ENCODE results near the gene ADIPOR1. TPM values are rescaled to one million over a fixed set of nuclear protein-coding genes. Genes with fewer than 3 reads are reported as not detected.
A peak's percentile ranks its signal among the peaks of the same experiment; 100 is the strongest.
"Not testable (repeated sequence)": the region's sequence is repeated elsewhere in the genome, so short reads cannot be mapped to it uniquely, and the experiment has no call there.

Gene ADIPOR1
- total RNA-seq, 2 experiments from 2014 or later = 75.2 to 76.6 TPM

- ChIA-PET POLR2A (no interaction called here), CTCF (interaction anchor here (0.9 to 1.6 kb wide), 2 partner anchors 45 to 86 kb away, joined by 3 to 4 read pairs; no protein-coding TSS in a partner anchor)
- intact Hi-C loops (cut with micrococcal nuclease) = no loop called here
- no peaks in the 10 kb centered on the region for H3K27me3 Mint-ChIP-seq
- DNase-seq = no peak
- peak overlapping the region; percentile 10 for H3K27ac Mint-ChIP-seq
- H3K36me3 Mint-ChIP-seq = peaks cover 13% of the 10 kb centered on the region
- no peaks in the 10 kb centered on the region for H3K9me3 Mint-ChIP-seq
- H3K4me3 Mint-ChIP-seq = no peak overlapping the region
- peaks cover 56% of the 10 kb centered on the region for H3K4me1 Mint-ChIP-seq (ENCODE audit: low read depth)
Measured at GRCh38 chr1:202952818-202953217, 5.3 kb downstream of the ADIPOR1 start.

GRCh38 chr1:202952099-202952498, 6.0 kb downstream of the ADIPOR1 start:
- DNase-seq = no peak
- intact Hi-C loops (cut with micrococcal nuclease) = no loop called here
- no peak overlapping the region for H3K4me3 Mint-ChIP-seq
- no peaks in the 10 kb centered on the region for H3K9me3 Mint-ChIP-seq
- H3K4me1 Mint-ChIP-seq (ENCODE audit: low read depth) = peaks cover 52% of the 10 kb centered on the region
- no peaks in the 10 kb centered on the region for H3K27me3 Mint-ChIP-seq
- H3K27ac Mint-ChIP-seq = no peak overlapping the region
- ChIA-PET CTCF (interaction anchor here (1.6 kb wide), 1 partner anchor 87 kb away, joined by 4 read pairs; no protein-coding TSS in a partner anchor), POLR2A (interaction anchor here (1.9 kb wide), 1 partner anchor 25 kb away, joined by 5 read pairs; the partner anchor contains the start of gene KLHL12)
- H3K36me3 Mint-ChIP-seq = peaks cover 16% of the 10 kb centered on the region

- CTCF ChIA-PET = no interaction called here
Measured at GRCh38 chr1:202951437-202951836, 6.7 kb downstream of the ADIPOR1 start.

GRCh38 chr1:202945483-202945882, 12.6 kb downstream of the ADIPOR1 start:
- Mint-ChIP-seq H3K27ac (no peak overlapping the region), H3K4me1 (ENCODE audit: low read depth) (no peaks in the 10 kb centered on the region), H3K9me3 (no peaks in the 10 kb centered on the region), H3K4me3 (no peak overlapping the region), H3K27me3 (no peaks in the 10 kb centered on the region), H3K36me3 (peaks cover 48% of the 10 kb centered on the region)
- POLR2A ChIA-PET = no interaction called here
- intact Hi-C loops (cut with micrococcal nuclease) = no loop called here
- CTCF ChIA-PET = interaction anchor here (0.7 to 1.3 kb wide), 2 partner anchors 54 to 544 kb away, joined by 3 to 4 read pairs; no protein-coding TSS in a partner anchor
- no peak for DNase-seq

More at GRCh38 chr1:202951437-202951836, 6.7 kb downstream of the ADIPOR1 start:
- intact Hi-C loops (cut with micrococcal nuclease) = no loop called here
- Mint-ChIP-seq H3K36me3 (peaks cover 15% of the 10 kb centered on the region), H3K9me3 (no peaks in the 10 kb centered on the region), H3K27ac (no peak overlapping the region), H3K4me3 (no peak overlapping the region), H3K4me1 (ENCODE audit: low read depth) (peaks cover 45% of the 10 kb centered on the region), H3K27me3 (no peaks in the 10 kb centered on the region)
- POLR2A ChIA-PET = interaction anchor here (1.9 kb wide), 1 partner anchor 24 kb away, joined by 5 read pairs; the partner anchor contains the start of gene KLHL12
- no peak for DNase-seq

GRCh38 chr1:202944438-202944921, 13.6 kb downstream of the ADIPOR1 start:
- no peaks in the 10 kb centered on the region for H3K27me3 Mint-ChIP-seq
- ChIA-PET CTCF (no interaction called here), POLR2A (no interaction called here)
- H3K9me3 Mint-ChIP-seq = no peaks in the 10 kb centered on the region
- H3K27ac Mint-ChIP-seq = no peak overlapping the region
- no peak for DNase-seq
- H3K36me3 Mint-ChIP-seq = peaks cover 46% of the 10 kb centered on the region
- no peak overlapping the region for H3K4me3 Mint-ChIP-seq
- no peaks in the 10 kb centered on the region for H3K4me1 Mint-ChIP-seq (ENCODE audit: low read depth)
- intact Hi-C loops (cut with micrococcal nuclease) = no loop called here

- ChIA-PET CTCF (no interaction called here), POLR2A (no interaction called here)
- intact Hi-C loops (cut with micrococcal nuclease) = no loop called here
- H3K4me3 Mint-ChIP-seq = no peak overlapping the region
- no peaks in the 10 kb centered on the region for H3K9me3 Mint-ChIP-seq
- no peaks in the 10 kb centered on the region for H3K4me1 Mint-ChIP-seq (ENCODE audit: low read depth)
- no peaks in the 10 kb centered on the region for H3K27me3 Mint-ChIP-seq
- DNase-seq = no peak
- no peak overlapping the region for H3K27ac Mint-ChIP-seq
- H3K36me3 Mint-ChIP-seq = peaks cover 39% of the 10 kb centered on the region
Measured at GRCh38 chr1:202942426-202942825, 15.7 kb downstream of the ADIPOR1 start.

- ChIA-PET POLR2A (no interaction called here), CTCF (no interaction called here)
- no peaks in the 10 kb centered on the region for H3K9me3 Mint-ChIP-seq
- H3K36me3 Mint-ChIP-seq = peaks cover 38% of the 10 kb centered on the region
- no peak overlapping the region for H3K4me3 Mint-ChIP-seq
- H3K27ac Mint-ChIP-seq = no peak overlapping the region
- H3K4me1 Mint-ChIP-seq (ENCODE audit: low read depth) = no peaks in the 10 kb centered on the region
- no peak for DNase-seq
- no peaks in the 10 kb centered on the region for H3K27me3 Mint-ChIP-seq
- intact Hi-C loops (cut with micrococcal nuclease) = no loop called here
Measured at GRCh38 chr1:202941372-202941771, 16.7 kb downstream of the ADIPOR1 start.

GRCh38 chr1:202940561-202940960, 17.6 kb downstream of the ADIPOR1 start:
- POLR2A ChIA-PET = no interaction called here
- no peaks in the 10 kb centered on the region for H3K9me3 Mint-ChIP-seq
- intact Hi-C loops (cut with micrococcal nuclease) = no loop called here
- H3K36me3 Mint-ChIP-seq = peaks cover 34% of the 10 kb centered on the region
- H3K4me3 Mint-ChIP-seq = no peak overlapping the region
- no peaks in the 10 kb centered on the region for H3K4me1 Mint-ChIP-seq (ENCODE audit: low read depth)
- peaks cover 1% of the 10 kb centered on the region for H3K27me3 Mint-ChIP-seq
- no peak overlapping the region for H3K27ac Mint-ChIP-seq
- CTCF ChIA-PET = no interaction called here
- no peak for DNase-seq

GRCh38 chr1:202938287-202938925, 19.7 kb downstream of the ADIPOR1 start:
- no peak overlapping the region for H3K4me3 Mint-ChIP-seq
- no peak for DNase-seq
- intact Hi-C loops (cut with micrococcal nuclease) = no loop called here
- POLR2A ChIA-PET = no interaction called here
- peaks cover 5% of the 10 kb centered on the region for H3K27me3 Mint-ChIP-seq
- H3K27ac Mint-ChIP-seq = no peak overlapping the region
- H3K36me3 Mint-ChIP-seq = peaks cover 22% of the 10 kb centered on the region
- CTCF ChIA-PET = no interaction called here
- no peaks in the 10 kb centered on the region for H3K9me3 Mint-ChIP-seq
- peaks cover 8% of the 10 kb centered on the region for H3K4me1 Mint-ChIP-seq (ENCODE audit: low read depth)

- intact Hi-C loops (cut with micrococcal nuclease); H3K27me3 Mint-ChIP-seq; POLR2A ChIA-PET; H3K4me3 Mint-ChIP-seq; H3K9me3 Mint-ChIP-seq; DNase-seq; H3K27ac Mint-ChIP-seq; CTCF ChIA-PET; H3K36me3 Mint-ChIP-seq: not testable (repeated sequence)
- peaks cover 11% of the 10 kb centered on the region for H3K4me1 Mint-ChIP-seq (ENCODE audit: low read depth)
Measured at GRCh38 chr1:202936409-202936808, 21.7 kb downstream of the ADIPOR1 start.

GRCh38 chr1:202935844-202936243, 22.3 kb downstream of the ADIPOR1 start:
- intact Hi-C loops (cut with micrococcal nuclease) = no loop called here
- Mint-ChIP-seq H3K27me3 (peaks cover 6% of the 10 kb centered on the region), H3K4me3 (no peak overlapping the region), H3K9me3 (peaks cover 3% of the 10 kb centered on the region), H3K27ac (no peak overlapping the region), H3K4me1 (ENCODE audit: low read depth) (peaks cover 11% of the 10 kb centered on the region), H3K36me3 (peaks cover 4% of the 10 kb centered on the region)
- ChIA-PET POLR2A (no interaction called here), CTCF (no interaction called here)
- no peak for DNase-seq

GRCh38 chr1:202934755-202935154, 23.4 kb downstream of the ADIPOR1 start:
- H3K27me3 Mint-ChIP-seq = peaks cover 6% of the 10 kb centered on the region
- H3K9me3 Mint-ChIP-seq = peaks cover 3% of the 10 kb centered on the region
- H3K4me1 Mint-ChIP-seq (ENCODE audit: low read depth) = peaks cover 11% of the 10 kb centered on the region
- ChIA-PET CTCF (no interaction called here), POLR2A (no interaction called here)
- peaks cover 2% of the 10 kb centered on the region for H3K36me3 Mint-ChIP-seq
- no peak overlapping the region for H3K4me3 Mint-ChIP-seq
- intact Hi-C loops (cut with micrococcal nuclease) = no loop called here
- no peak overlapping the region for H3K27ac Mint-ChIP-seq
- no peak for DNase-seq

- no peaks in the 10 kb centered on the region for H3K36me3 Mint-ChIP-seq
- no peak overlapping the region for H3K4me3 Mint-ChIP-seq
- intact Hi-C loops (cut with micrococcal nuclease) = no loop called here
- H3K27ac Mint-ChIP-seq = no peak overlapping the region
- DNase-seq = no peak
- H3K9me3 Mint-ChIP-seq = peaks cover 3% of the 10 kb centered on the region
- ChIA-PET POLR2A (no interaction called here), CTCF (no interaction called here)
- peaks cover 6% of the 10 kb centered on the region for H3K27me3 Mint-ChIP-seq
- H3K4me1 Mint-ChIP-seq (ENCODE audit: low read depth) = peaks cover 11% of the 10 kb centered on the region
Measured at GRCh38 chr1:202932476-202932875, 25.6 kb downstream of the ADIPOR1 start.

All from activated CD4-positive, alpha-beta memory T cell treated with anti-CD3 and anti-CD28 coated beads for 36 hours (primary cell).